Activated CD8-positive, alpha-beta memory T cell treated with anti-CD3 and anti-CD28 coated beads for 36 hours (primary cell): Measurements from ENCODE around the gene RP9. TPM values are rescaled to one million over a fixed set of nuclear protein-coding genes. Genes with fewer than 3 reads are reported as not detected.

ENCODE experiments used
- total RNA-seq, 2 experiments: library from RNA; stranded (reverse); gene quantifications; one replicate each; pipeline ENCODE4 v1.2.3, GENCODE V29; 2021

The RP9 gene
- total RNA-seq, 2 experiments from 2014 or later: 22.0 to 23.2 TPM

Other genes with a start within 250 kb of the RP9 start
- 10 to 100 TPM; 19.9 to 22.1 TPM for gene KBTBD2, start 217.6 kb downstream of the RP9 start, total RNA-seq
- under 1 TPM in 1 of 2 experiments, not detected in 1; 0.34 TPM for gene FKBP9, start 152.0 kb downstream of the RP9 start, total RNA-seq
- gene NT5C3A, start 46.6 kb downstream of the RP9 start, total RNA-seq: 10 to 100 TPM; 28.1 to 29.2 TPM
- gene BBS9, start 20.2 kb upstream of the RP9 start, total RNA-seq: 1 to 10 TPM; 5.1 to 6.1 TPM